OCI-M2 (cell line): ENCODE results near the gene C22orf23.
A peak's percentile ranks its signal among the peaks of the same experiment; 100 is the strongest.
"Not testable (repeated sequence)": the region's sequence is repeated elsewhere in the genome, so short reads cannot be mapped to it uniquely, and the experiment has no call there.

Experiments used
- DNase-seq: peaks from one replicate; lab custom pipeline; 2025; ENCODE audit not compliant: unreplicated experiment; lab: John Stamatoyannopoulos, UW

C22orf23 gene

GRCh38 chr22:37957232-37957631 is 3.8 kb upstream of the C22orf23 start:
- DNase-seq: no peak

- not testable (repeated sequence) for DNase-seq
Observed at GRCh38 chr22:37955825-37956397, 2.5 kb upstream of the C22orf23 start.

- DNase-seq: no peak
Observed at GRCh38 chr22:37954686-37955085, 1.3 kb upstream of the C22orf23 start.

GRCh38 chr22:37953062-37953436 is 352 bp downstream of the C22orf23 start:
- no peak for DNase-seq

- DNase-seq: not testable (repeated sequence)
Observed at GRCh38 chr22:37952629-37953028, 772 bp downstream of the C22orf23 start.

- no peak for DNase-seq
Observed at GRCh38 chr22:37951305-37951704, 2.1 kb downstream of the C22orf23 start.

- DNase-seq: not testable (repeated sequence)
Observed at GRCh38 chr22:37947142-37947795, 6.1 kb downstream of the C22orf23 start.

GRCh38 chr22:37944423-37944822 is 9.0 kb downstream of the C22orf23 start:
- DNase-seq: not testable (repeated sequence)

- DNase-seq: no peak
Observed at GRCh38 chr22:37943825-37944198, 9.6 kb downstream of the C22orf23 start.

- DNase-seq: no peak
Observed at GRCh38 chr22:37943136-37943824, 10.1 kb downstream of the C22orf23 start.

GRCh38 chr22:37942133-37942532 is 11.3 kb downstream of the C22orf23 start:
- no peak for DNase-seq

GRCh38 chr22:37940698-37941376 is 12.6 kb downstream of the C22orf23 start:
- DNase-seq: no peak

GRCh38 chr22:37933711-37934376 is 19.6 kb downstream of the C22orf23 start:
- peak; percentile 63 for DNase-seq

GRCh38 chr22:37932821-37933578 is 20.4 kb downstream of the C22orf23 start:
- no peak for DNase-seq

- no peak for DNase-seq
Observed at GRCh38 chr22:37932401-37932800, 21.0 kb downstream of the C22orf23 start.

GRCh38 chr22:37931893-37932389 is 21.5 kb downstream of the C22orf23 start:
- no peak for DNase-seq

- DNase-seq: no peak
Observed at GRCh38 chr22:37930952-37931440, 22.4 kb downstream of the C22orf23 start.

GRCh38 chr22:37930270-37930951 is 23.0 kb downstream of the C22orf23 start:
- DNase-seq: no peak

GRCh38 chr22:37929390-37929789 is 24.0 kb downstream of the C22orf23 start:
- no peak for DNase-seq

- DNase-seq: no peak
Observed at GRCh38 chr22:37927637-37927936, 25.8 kb downstream of the C22orf23 start.
